ENCODE data around the gene LMO2. TPM values are rescaled to one million over a fixed set of nuclear protein-coding genes. Genes with fewer than 3 reads are reported as not detected.

Gene LMO2
- total RNA-seq, 4 donors from 2014 or later: 22.4 to 45.2 (median 29.9) TPM

DNA sequence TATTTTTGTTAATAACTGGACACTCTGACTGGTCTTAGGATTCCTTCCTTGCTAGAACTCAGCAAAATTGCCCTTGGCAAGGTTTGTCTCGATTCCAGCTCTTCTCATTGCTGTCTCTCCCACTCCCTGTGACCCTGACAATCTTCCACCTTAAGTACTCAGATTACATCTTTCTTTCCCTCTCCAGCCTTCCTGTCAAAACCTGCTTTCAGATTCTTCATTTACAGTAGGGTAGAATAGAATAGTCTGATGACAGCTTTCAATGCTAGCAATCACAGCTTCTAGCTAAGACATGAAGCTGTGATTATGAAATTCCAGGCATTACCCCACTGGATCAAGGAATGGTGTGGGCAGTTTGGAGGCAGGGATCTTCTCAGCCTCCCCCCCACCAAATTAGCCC is 39.2 kb upstream of the LMO2 start:
- intact Hi-C loops (cut with DNase I; ENCODE audit: low total_unique reads): loop anchor here (5.0 kb wide), 1 partner anchor 1771 kb away; no protein-coding TSS in a partner anchor
- no peaks in the 10 kb centered on the region for H3K27me3 ChIP-seq
- DNase-seq: no peak
- peak overlapping the region; percentile 72 to 79 for H3K27ac ChIP-seq
- H3K4me1 ChIP-seq: no peaks in the 10 kb centered on the region
- no peaks in the 10 kb centered on the region for H3K9me3 ChIP-seq
- H3K4me3 ChIP-seq: no peak overlapping the region
- no peak for TF ChIP-seq POLR2A (IDR thresholded peaks at IDR 0.05)
- TF ChIP-seq, protein P1, sequence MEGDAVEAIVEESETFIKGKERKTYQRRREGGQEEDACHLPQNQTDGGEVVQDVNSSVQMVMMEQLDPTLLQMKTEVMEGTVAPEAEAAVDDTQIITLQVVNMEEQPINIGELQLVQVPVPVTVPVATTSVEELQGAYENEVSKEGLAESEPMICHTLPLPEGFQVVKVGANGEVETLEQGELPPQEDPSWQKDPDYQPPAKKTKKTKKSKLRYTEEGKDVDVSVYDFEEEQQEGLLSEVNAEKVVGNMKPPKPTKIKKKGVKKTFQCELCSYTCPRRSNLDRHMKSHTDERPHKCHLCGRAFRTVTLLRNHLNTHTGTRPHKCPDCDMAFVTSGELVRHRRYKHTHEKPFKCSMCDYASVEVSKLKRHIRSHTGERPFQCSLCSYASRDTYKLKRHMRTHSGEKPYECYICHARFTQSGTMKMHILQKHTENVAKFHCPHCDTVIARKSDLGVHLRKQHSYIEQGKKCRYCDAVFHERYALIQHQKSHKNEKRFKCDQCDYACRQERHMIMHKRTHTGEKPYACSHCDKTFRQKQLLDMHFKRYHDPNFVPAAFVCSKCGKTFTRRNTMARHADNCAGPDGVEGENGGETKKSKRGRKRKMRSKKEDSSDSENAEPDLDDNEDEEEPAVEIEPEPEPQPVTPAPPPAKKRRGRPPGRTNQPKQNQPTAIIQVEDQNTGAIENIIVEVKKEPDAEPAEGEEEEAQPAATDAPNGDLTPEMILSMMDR (IDR thresholded peaks at IDR 0.05): no peak
- H3K36me3 ChIP-seq: no peaks in the 10 kb centered on the region

DNA sequence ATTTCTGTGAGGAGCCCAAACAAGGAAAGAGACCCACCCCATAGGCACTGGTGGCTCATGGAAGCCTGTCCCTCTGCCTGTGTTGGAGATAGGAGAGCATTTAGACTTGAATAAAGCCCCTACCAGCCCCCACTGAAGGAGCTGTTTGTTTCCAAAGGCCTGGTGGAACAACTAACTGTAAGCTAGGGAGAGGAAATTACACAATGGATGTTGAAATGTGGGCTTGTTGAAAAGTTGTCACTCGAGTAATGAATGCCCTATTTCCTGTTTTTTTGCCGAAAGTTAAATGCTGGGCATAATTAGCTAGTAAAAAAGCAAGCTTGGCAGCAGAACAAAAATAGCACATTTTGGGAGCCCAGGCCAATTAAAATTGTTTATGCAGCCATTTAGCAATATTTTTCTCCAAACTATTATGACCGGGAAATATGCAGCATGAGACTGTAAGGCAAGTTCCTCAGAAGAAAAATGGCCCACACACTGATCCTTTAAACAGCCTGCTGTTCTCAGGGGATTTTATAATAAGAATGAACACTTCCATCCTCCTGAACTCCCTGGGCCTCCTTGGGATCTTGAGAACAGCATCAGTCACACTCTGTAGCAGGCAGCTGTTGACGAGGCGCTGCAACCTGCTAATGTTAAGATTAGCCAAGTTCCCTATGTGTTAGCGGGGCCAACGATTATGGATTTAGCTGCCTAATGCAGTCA is 38.6 kb upstream of the LMO2 start:
- intact Hi-C loops (cut with DNase I; ENCODE audit: low total_unique reads): loop anchor here (5.0 kb wide), 1 partner anchor 1772 kb away; no protein-coding TSS in a partner anchor
- Histone ChIP-seq H3K27ac (peak overlapping the region; percentile 72 to 79), H3K9me3 (no peaks in the 10 kb centered on the region), H3K4me1 (no peaks in the 10 kb centered on the region), H3K36me3 (no peaks in the 10 kb centered on the region), H3K4me3 (no peak overlapping the region), H3K27me3 (no peaks in the 10 kb centered on the region)
- TF ChIP-seq, protein P1 (IDR thresholded peaks at IDR 0.05): no peak
- TF ChIP-seq POLR2A (IDR thresholded peaks at IDR 0.05): no peak
- peak in 1 of 2 donors; percentile 50 for DNase-seq

DNA sequence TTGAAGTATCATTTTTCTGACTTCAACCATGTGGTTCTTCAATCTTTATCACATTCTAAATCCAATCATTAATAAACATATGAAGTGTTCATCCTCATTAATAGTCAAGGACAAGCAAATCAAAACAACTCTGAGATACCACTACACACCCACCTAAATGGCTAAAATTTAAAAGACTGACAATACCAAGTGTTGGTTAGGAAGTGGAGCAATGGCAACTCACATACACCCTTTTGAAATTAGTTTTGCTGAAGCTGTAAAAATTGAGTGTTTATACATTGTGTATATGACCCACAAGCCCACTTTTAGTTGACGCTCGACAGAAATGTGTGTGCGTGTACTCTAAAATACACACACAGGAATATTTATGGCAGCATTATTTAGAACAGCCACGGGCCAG is 36.7 kb upstream of the LMO2 start:
- no peaks in the 10 kb centered on the region for H3K9me3 ChIP-seq
- no peak overlapping the region for H3K27ac ChIP-seq
- no peak for DNase-seq
- no peaks in the 10 kb centered on the region for H3K36me3 ChIP-seq
- intact Hi-C loops (cut with DNase I; ENCODE audit: low total_unique reads): no loop called here
- no peak for TF ChIP-seq POLR2A (IDR thresholded peaks at IDR 0.05)
- TF ChIP-seq, protein P1 (IDR thresholded peaks at IDR 0.05): no peak
- H3K27me3 ChIP-seq: no peaks in the 10 kb centered on the region
- no peaks in the 10 kb centered on the region for H3K4me1 ChIP-seq
- H3K4me3 ChIP-seq: no peak overlapping the region

DNA sequence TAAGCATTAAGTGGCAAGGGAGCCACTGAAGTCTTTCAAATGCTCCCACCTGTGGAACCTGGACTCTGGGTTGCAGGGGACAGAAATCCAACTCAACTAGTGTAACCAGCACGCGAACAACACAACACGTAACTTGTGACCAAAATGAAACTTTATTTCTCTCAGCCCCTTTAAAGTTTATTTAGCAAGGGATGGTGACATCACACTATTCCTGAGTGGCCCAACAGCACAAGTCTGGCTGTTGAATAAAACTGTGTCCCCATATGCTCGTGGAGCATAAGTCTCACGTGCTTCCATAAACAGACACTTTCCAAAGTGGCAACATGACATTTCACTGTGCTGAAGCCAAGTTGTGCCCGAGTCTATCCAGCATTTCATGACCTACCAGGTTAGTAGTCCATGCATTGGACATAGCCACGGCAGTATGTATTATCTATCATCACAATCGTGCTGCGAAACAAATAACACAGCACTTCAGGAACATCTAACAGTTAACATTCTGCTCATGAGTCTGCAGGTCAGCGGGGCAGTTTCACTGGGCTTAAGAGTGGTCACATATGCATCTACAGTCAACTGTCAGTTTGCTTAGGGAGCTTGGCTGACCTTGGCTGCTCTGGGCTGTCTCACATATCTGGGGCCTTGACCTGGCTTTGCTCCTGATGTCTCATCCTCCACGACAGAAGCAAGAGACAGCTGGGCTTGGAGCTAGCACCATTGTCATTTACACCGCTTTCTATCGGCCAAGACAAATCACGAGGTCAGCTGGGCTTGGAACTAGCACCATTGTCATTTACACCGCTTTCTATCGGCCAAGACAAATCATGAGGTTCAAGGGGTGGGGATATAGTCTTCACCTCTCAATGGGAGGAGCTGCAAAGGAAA is 35.0 kb upstream of the LMO2 start:
- H3K4me3 ChIP-seq: no peak overlapping the region
- no peaks in the 10 kb centered on the region for H3K9me3 ChIP-seq
- H3K27ac ChIP-seq: no peak overlapping the region
- no peaks in the 10 kb centered on the region for H3K36me3 ChIP-seq
- no peaks in the 10 kb centered on the region for H3K4me1 ChIP-seq
- intact Hi-C loops (cut with DNase I; ENCODE audit: low total_unique reads): no loop called here
- DNase-seq: no peak
- TF ChIP-seq POLR2A (IDR thresholded peaks at IDR 0.05): no peak
- TF ChIP-seq, protein P1 (IDR thresholded peaks at IDR 0.05): no peak
- no peaks in the 10 kb centered on the region for H3K27me3 ChIP-seq

DNA sequence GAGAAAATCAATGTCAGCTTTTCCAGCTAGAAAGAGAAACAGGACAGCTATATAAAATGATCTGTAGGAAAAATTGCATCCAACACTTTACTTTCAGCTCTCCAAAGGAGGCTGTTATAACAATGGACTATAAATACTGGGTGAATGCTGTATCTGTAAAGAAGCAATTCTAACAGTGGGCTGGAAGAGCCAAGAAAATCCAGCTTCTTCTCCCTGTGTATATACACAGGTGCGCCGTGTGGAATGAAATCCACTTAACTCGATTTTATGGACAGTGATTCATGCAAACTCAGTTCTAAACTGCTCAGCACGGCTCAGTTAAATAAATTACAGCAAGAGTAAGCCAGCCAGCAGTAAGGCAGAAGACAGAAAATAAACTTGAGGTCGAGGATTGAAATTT is 32.5 kb upstream of the LMO2 start:
- TF ChIP-seq POLR2A (IDR thresholded peaks at IDR 0.05): no peak
- TF ChIP-seq, protein P1 (IDR thresholded peaks at IDR 0.05): no peak
- DNase-seq: no peak
- Histone ChIP-seq H3K27me3 (no peaks in the 10 kb centered on the region), H3K4me3 (no peak overlapping the region), H3K9me3 (no peaks in the 10 kb centered on the region), H3K36me3 (no peaks in the 10 kb centered on the region), H3K27ac (no peak overlapping the region), H3K4me1 (no peaks in the 10 kb centered on the region)
- intact Hi-C loops (cut with DNase I; ENCODE audit: low total_unique reads): no loop called here
